CD4-positive, alpha-beta T cell (primary cell): ENCODE data around the gene SNRPA. TPM values are rescaled to one million over a fixed set of nuclear protein-coding genes. Genes with fewer than 3 reads are reported as not detected.
A peak's percentile ranks its signal among the peaks of the same experiment; 100 is the strongest.

ENCODE experiments used
- ATAC-seq: fragments of 200-7000 bp; cut with Tn5 transposase; one replicate; pipeline ENCODE4 v1.10.0; 2022; ENCODE audit warnings: mild to moderate bottlenecking; ENCODE audit not compliant: poor library complexity
- CTCF ChIA-PET: fragments of 350-600 bp; sonication (Branson Sonifier 250); formaldehyde crosslinking; loops from one replicate; lab custom pipeline; 2021; ENCODE audit warnings: antibody characterized with exemption, inconsistent platforms; lab: Charles Lee
- POLR2A ChIA-PET: fragments of 350-600 bp; sonication (Branson Sonifier 250); formaldehyde crosslinking; loops from one replicate; lab custom pipeline; 2021; ENCODE audit warnings: antibody characterized with exemption, inconsistent platforms; lab: Charles Lee
- DNase-seq, 14 experiments: peaks; one replicate each; pipeline ENCODE4 v3.0.0-alpha.2; 2013 to 2020; ENCODE audit warnings: mixed read lengths in 2 of 14
- H3K27ac ChIP-seq, 2 donors: one replicate each; pipeline versions ENCODE4 v1.5.1 to v1.7.0; 2013; ENCODE audit warnings: low read length in 2 of 2, low read depth in 1 of 2, mild to moderate bottlenecking in 1 of 2
- H3K27me3 ChIP-seq, 2 experiments: 1 replicate in 1 of 2; 2 replicates in 1 of 2; pipeline versions ENCODE4 v1.6.1 to v1.7.0; 2013; ENCODE audit warnings: low read length in 2 of 2, control low read depth in 1 of 2, mild to moderate bottlenecking in 1 of 2, moderate library complexity in 1 of 2; ENCODE audit not compliant: insufficient read depth in 2 of 2, control insufficient read depth in 1 of 2
- H3K36me3 ChIP-seq: one replicate; pipeline ENCODE4 v1.6.1; 2013; ENCODE audit warnings: low read length, control low read depth; ENCODE audit not compliant: insufficient read depth
- H3K4me1 ChIP-seq: one replicate; pipeline ENCODE4 v1.6.1; 2013; ENCODE audit warnings: low read length, control low read depth; ENCODE audit not compliant: insufficient read depth
- H3K4me3 ChIP-seq: one replicate; pipeline ENCODE4 v1.5.1; 2013; ENCODE audit warnings: mild to moderate bottlenecking, low read length, moderate library complexity
- H3K9me3 ChIP-seq, 2 experiments: 1 replicate in 1 of 2; 2 replicates in 1 of 2; pipeline versions ENCODE4 v1.6.1 to v1.7.0; 2013; ENCODE audit warnings: low read length in 2 of 2, mild to moderate bottlenecking in 2 of 2, control low read depth in 1 of 2, moderate library complexity in 1 of 2; ENCODE audit not compliant: control insufficient read depth in 1 of 2, insufficient read depth in 1 of 2
- H3K27ac Mint-ChIP-seq: one replicate; pipeline ENCODE4 v1.8.0; 2020; ENCODE audit warnings: mixed read lengths
- H3K27me3 Mint-ChIP-seq: one replicate; pipeline ENCODE4 v1.8.0; 2021; ENCODE audit warnings: mixed read lengths
- H3K36me3 Mint-ChIP-seq: one replicate; pipeline ENCODE4 v1.8.0; 2021; ENCODE audit warnings: low read depth, mixed read lengths
- H3K4me1 Mint-ChIP-seq: one replicate; pipeline ENCODE4 v1.8.0; 2021; ENCODE audit warnings: low read depth, mixed read lengths
- H3K4me3 Mint-ChIP-seq: one replicate; pipeline ENCODE4 v1.8.0; 2020; ENCODE audit warnings: mild to moderate bottlenecking, mixed read lengths
- H3K9me3 Mint-ChIP-seq: one replicate; pipeline ENCODE4 v1.8.0; 2020; ENCODE audit warnings: mixed read lengths
- CTCF ChIP-seq: fragments of 200-600 bp; IDR thresholded peaks from one replicate; pipeline ENCODE4 v1.8.0; 2022; ENCODE audit warnings: antibody characterized with exemption, mild to moderate bottlenecking
- intact Hi-C, 2 experiments: fragments of 100-400 bp; cut with DNase I in 1 of 2; cut with micrococcal nuclease in 1 of 2; formaldehyde crosslinking; loops; one replicate each; pipeline versions ENCODE4 v1.15.1 to v1.9.0; 2023 to 2025; cut with DNase I, micrococcal nuclease
- total RNA-seq, 174 experiments: library from RNA in 2 of 174; stranded (reverse) in 2 of 174; gene quantifications; one replicate each; pipeline ENCODE4 v1.2.3 and lab custom pipeline; 2021 to 2026

SNRPA gene
- total RNA-seq, 2 experiments from 2014 or later: 60.3 to 76.7 TPM

- Mint-ChIP-seq H3K4me1 (peaks cover 74% of the 10 kb centered on the region), H3K4me3 (peak overlapping the region; percentile 94), H3K9me3 (no peaks in the 10 kb centered on the region), H3K27me3 (no peaks in the 10 kb centered on the region), H3K27ac (peak overlapping the region; percentile 94), H3K36me3 (peaks cover 46% of the 10 kb centered on the region)
- DNase-seq (peak in 2 of 14 experiments; percentile 20 to 32), ATAC-seq (no peak)
- Histone ChIP-seq H3K27ac (no peak overlapping the region), H3K4me1 (peaks cover 70% of the 10 kb centered on the region), H3K4me3 (peak overlapping the region; percentile 89), H3K27me3 (no peaks in the 10 kb centered on the region), H3K9me3 (no peaks in the 10 kb centered on the region), H3K36me3 (peaks cover 3% of the 10 kb centered on the region)
- intact Hi-C loops: loop anchor here (1.0 to 10.0 kb wide), 7 partner anchors 27 to 549 kb away; partner anchors contain the start of genes ACTMAP (in 1 of the 2), EGLN2 (in 1 of the 2), NUMBL (in 1 of the 2) and SNRPA (in 1 of the 2)
- TF ChIP-seq CTCF: no peak
- POLR2A ChIA-PET: interaction anchor here (1.0 to 2.4 kb wide), 5 partner anchors 24 to 55 kb away, joined by 3 to 22 read pairs (median 4); partner anchors contain the start of genes ACTMAP and SNRPA
- CTCF ChIA-PET: no interaction called here
These were observed 32.9 kb upstream of the SNRPA start for GRCh38 chr19:40717880-40718773.

- ATAC-seq: no peak
- Mint-ChIP-seq H3K9me3 (no peaks in the 10 kb centered on the region), H3K27ac (peak overlapping the region; percentile 82), H3K27me3 (no peaks in the 10 kb centered on the region), H3K4me1 (peaks cover 70% of the 10 kb centered on the region), H3K4me3 (peak overlapping the region; percentile 94), H3K36me3 (peaks cover 49% of the 10 kb centered on the region)
- peak overlapping the region; percentile 89 for H3K4me3 ChIP-seq
- no peak for TF ChIP-seq CTCF
- H3K27me3 ChIP-seq: no peaks in the 10 kb centered on the region
- POLR2A ChIA-PET: interaction anchor here (0.6 to 1.0 kb wide), 2 partner anchors 15 to 56 kb away, joined by 3 to 4 read pairs; no protein-coding TSS in a partner anchor
- H3K9me3 ChIP-seq: no peaks in the 10 kb centered on the region
- H3K27ac ChIP-seq: no peak overlapping the region
- peaks cover 3% of the 10 kb centered on the region for H3K36me3 ChIP-seq
- peaks cover 67% of the 10 kb centered on the region for H3K4me1 ChIP-seq
- DNase-seq: peak in 2 of 14 experiments; percentile 11 to 31
- intact Hi-C loops: loop anchor here (1.0 to 10.0 kb wide), 3 partner anchors 30 to 548 kb away; no protein-coding TSS in a partner anchor
- CTCF ChIA-PET: no interaction called here
These were observed 32.1 kb upstream of the SNRPA start for GRCh38 chr19:40718774-40719391.

- ChIA-PET POLR2A (interaction anchor here (0.6 to 1.0 kb wide), 2 partner anchors 15 to 56 kb away, joined by 3 to 4 read pairs; no protein-coding TSS in a partner anchor), CTCF (no interaction called here)
- no peak overlapping the region for H3K27ac ChIP-seq
- ATAC-seq: no peak
- H3K4me3 ChIP-seq: peak overlapping the region; percentile 89
- Mint-ChIP-seq H3K27ac (no peak overlapping the region), H3K4me3 (peak overlapping the region; percentile 59), H3K9me3 (no peaks in the 10 kb centered on the region), H3K36me3 (peaks cover 52% of the 10 kb centered on the region), H3K4me1 (peaks cover 66% of the 10 kb centered on the region), H3K27me3 (no peaks in the 10 kb centered on the region)
- no peaks in the 10 kb centered on the region for H3K9me3 ChIP-seq
- no peak for DNase-seq
- no peak for TF ChIP-seq CTCF
- intact Hi-C loops: loop anchor here (5.0 to 10.0 kb wide), 2 partner anchors 55 to 548 kb away; no protein-coding TSS in a partner anchor
- peaks cover 61% of the 10 kb centered on the region for H3K4me1 ChIP-seq
- H3K36me3 ChIP-seq: peaks cover 5% of the 10 kb centered on the region
- no peaks in the 10 kb centered on the region for H3K27me3 ChIP-seq
These were observed 31.5 kb upstream of the SNRPA start for GRCh38 chr19:40719414-40719894.
